ENCODE measurements around the gene LYSET. TPM values are rescaled to one million over a fixed set of nuclear protein-coding genes. Genes with fewer than 3 reads are reported as not detected.
"Not testable (repeated sequence)": the region's sequence is repeated elsewhere in the genome, so short reads cannot be mapped to it uniquely, and the experiment has no call there.

The LYSET gene
- total and polyA plus RNA-seq, 2 donors (not counting 3 experiments of a cell fraction or from before 2014, with no cell fraction given), result 14.3 to 18.4 TPM

DNA sequence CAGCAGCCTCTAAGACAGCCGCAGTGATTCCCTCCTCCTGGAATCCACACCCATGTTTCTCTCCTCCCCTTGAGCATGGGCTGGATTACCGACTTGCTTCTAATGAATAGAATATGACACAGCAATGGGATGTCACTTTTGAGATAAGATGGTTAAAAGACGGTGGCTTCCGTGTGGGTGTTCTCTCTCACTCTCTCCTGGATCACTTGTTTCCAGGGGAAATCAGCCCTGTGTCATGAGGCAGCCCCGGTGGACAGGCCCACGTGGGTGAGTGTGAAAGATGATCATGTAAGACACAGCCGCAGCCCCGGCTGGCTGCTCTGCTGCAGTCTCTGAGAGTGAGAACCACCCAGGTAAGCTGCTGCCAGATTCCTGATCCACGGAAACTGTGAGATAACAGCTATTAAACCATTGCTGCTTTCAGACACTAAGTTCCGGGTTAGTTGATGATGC, 11.1 kb upstream of the LYSET start:
- intact Hi-C loops (cut with micrococcal nuclease), result no loop called here

DNA sequence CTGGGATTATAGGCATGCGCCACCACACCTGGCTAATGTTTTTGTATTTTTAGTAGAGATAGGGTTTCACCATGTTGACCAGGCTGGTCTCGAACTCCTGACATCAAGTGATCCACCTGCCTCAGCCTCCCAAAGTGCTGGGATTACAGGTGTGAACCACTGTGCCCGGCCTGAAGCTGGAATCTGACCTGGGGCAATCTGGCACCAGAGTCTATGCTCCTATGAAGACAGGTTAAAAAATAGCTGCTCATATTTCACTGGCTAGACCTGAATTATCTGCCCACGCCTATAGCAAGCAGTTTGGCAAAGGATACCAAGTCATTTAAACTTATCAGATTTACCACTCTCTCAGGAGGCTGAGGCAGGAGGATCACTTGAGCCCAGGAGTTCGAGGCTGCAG, 10.4 kb upstream of the LYSET start:
- CTCF ChIA-PET, result interaction anchor here (1.0 to 3.4 kb wide), 6 partner anchors 10 to 223 kb away, joined by 3 to 13 read pairs (median 3); partner anchors contain the start of genes GON7, LYSET, MOAP1 and UBR7
- H3K9me3 ChIP-seq (replicated peaks; ENCODE audit: control insufficient read depth, insufficient read depth, low read length); H3K27ac ChIP-seq (ENCODE audit: insufficient read depth, low read depth, low read length); FAIRE-seq; H3K4me3 ChIP-seq (replicated peaks in 1 of 3; ENCODE audit: insufficient read depth in 1 of 3, low read depth in 1 of 3, low read length in 3 of 3); H3K9ac ChIP-seq (replicated peaks; ENCODE audit: extremely low read depth, insufficient read depth, low read length); DNase-seq (ENCODE audit: low read depth, low spot score); BruUV-seq (replicated peaks); H3K36me3 ChIP-seq (ENCODE audit: control insufficient read depth in 2 of 2, extremely low read depth in 1 of 2, insufficient read depth in 2 of 2, low read length in 2 of 2); H3K4me2 ChIP-seq (ENCODE audit: insufficient read depth, low read length); H2AFZ ChIP-seq (ENCODE audit: low read depth, low read length); H3K4me1 ChIP-seq (ENCODE audit: control insufficient read depth, extremely low read depth, insufficient read depth, low read length); H3K79me2 ChIP-seq (ENCODE audit: control insufficient read depth, insufficient read depth, low read length); dilution Hi-C loops (cut with MboI; ENCODE audit: extremely low pct_ligation_motif_present, low sequenced_read_pairs); POLR2A ChIA-PET; intact Hi-C loops (cut with micrococcal nuclease); H4K20me1 ChIP-seq (replicated peaks; ENCODE audit: control insufficient read depth, extremely low read depth, insufficient read depth, low read length); H3K9me1 ChIP-seq (replicated peaks; ENCODE audit: control insufficient read depth, extremely low read depth, insufficient read depth, low read length); H3K27me3 ChIP-seq (ENCODE audit: control insufficient read depth in 2 of 2, insufficient read depth in 2 of 2, low read length in 2 of 2): not testable (repeated sequence)

More for the DNA sequence above, 11.1 kb upstream of the LYSET start:
- Histone ChIP-seq H4K20me1 (replicated peaks; ENCODE audit: control insufficient read depth, extremely low read depth, insufficient read depth, low read length) (no peaks in the 10 kb centered on the region), H3K27ac (ENCODE audit: insufficient read depth, low read depth, low read length) (no peak overlapping the region), H3K9me3 (replicated peaks; ENCODE audit: control insufficient read depth, insufficient read depth, low read length) (no peaks in the 10 kb centered on the region), H3K4me3 (replicated peaks in 1 of 3; ENCODE audit: insufficient read depth in 1 of 3, low read depth in 1 of 3, low read length in 3 of 3) (no peak overlapping the region), H3K36me3 (ENCODE audit: control insufficient read depth in 2 of 2, extremely low read depth in 1 of 2, insufficient read depth in 2 of 2, low read length in 2 of 2) (no peaks in the 10 kb centered on the region), H3K9me1 (replicated peaks; ENCODE audit: control insufficient read depth, extremely low read depth, insufficient read depth, low read length) (no peaks in the 10 kb centered on the region), H3K9ac (replicated peaks; ENCODE audit: extremely low read depth, insufficient read depth, low read length) (no peak overlapping the region), H3K27me3 (ENCODE audit: control insufficient read depth in 2 of 2, insufficient read depth in 2 of 2, low read length in 2 of 2) (no peaks in the 10 kb centered on the region), H3K79me2 (ENCODE audit: control insufficient read depth, insufficient read depth, low read length) (no peaks in the 10 kb centered on the region), H3K4me1 (ENCODE audit: control insufficient read depth, extremely low read depth, insufficient read depth, low read length) (no peaks in the 10 kb centered on the region), H3K4me2 (ENCODE audit: insufficient read depth, low read length) (no peak overlapping the region), H2AFZ (ENCODE audit: low read depth, low read length) (no peak overlapping the region)
- ChIA-PET POLR2A (no interaction called here), CTCF (interaction anchor here (1.1 to 3.4 kb wide), 5 partner anchors 11 to 61 kb away, joined by 3 to 13 read pairs (median 3); partner anchors contain the start of genes LYSET and MOAP1)
- BruUV-seq (replicated peaks), result no TSS peak
- no peak for DNase-seq (ENCODE audit: low read depth, low spot score)
- dilution Hi-C loops (cut with MboI; ENCODE audit: extremely low pct_ligation_motif_present, low sequenced_read_pairs), result no loop called here
- TF ChIP-seq FOS (IDR thresholded peaks at IDR 0.05; ENCODE audit: borderline replicate concordance, insufficient read depth, low read length) (no peak), JUN (IDR thresholded peaks at IDR 0.05; ENCODE audit: borderline replicate concordance, insufficient read depth, insufficient read length, low read depth) (no peak), EZH2 (IDR thresholded peaks at IDR 0.05; ENCODE audit: borderline replicate concordance, low read depth, low read length, severe bottlenecking) (no peak), MYC (IDR thresholded peaks at IDR 0.05; ENCODE audit: low read depth, low read length) (no peak), GATA2 (IDR thresholded peaks at IDR 0.05; ENCODE audit: insufficient read depth, insufficient read length, low read depth, low read length) (no peak), POLR2AphosphoS5 (IDR thresholded peaks at IDR 0.05; ENCODE audit: insufficient read depth, low read depth, low read length) (no peak), POLR2A (IDR thresholded peaks at IDR 0.05; ENCODE audit: low read depth, low read length) (no peak)
- TF ChIP-seq, protein P1, sequence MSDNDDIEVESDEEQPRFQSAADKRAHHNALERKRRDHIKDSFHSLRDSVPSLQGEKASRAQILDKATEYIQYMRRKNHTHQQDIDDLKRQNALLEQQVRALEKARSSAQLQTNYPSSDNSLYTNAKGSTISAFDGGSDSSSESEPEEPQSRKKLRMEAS (IDR thresholded peaks at IDR 0.05; ENCODE audit: insufficient read depth, insufficient read length), result no peak
- TF ChIP-seq, protein P2, sequence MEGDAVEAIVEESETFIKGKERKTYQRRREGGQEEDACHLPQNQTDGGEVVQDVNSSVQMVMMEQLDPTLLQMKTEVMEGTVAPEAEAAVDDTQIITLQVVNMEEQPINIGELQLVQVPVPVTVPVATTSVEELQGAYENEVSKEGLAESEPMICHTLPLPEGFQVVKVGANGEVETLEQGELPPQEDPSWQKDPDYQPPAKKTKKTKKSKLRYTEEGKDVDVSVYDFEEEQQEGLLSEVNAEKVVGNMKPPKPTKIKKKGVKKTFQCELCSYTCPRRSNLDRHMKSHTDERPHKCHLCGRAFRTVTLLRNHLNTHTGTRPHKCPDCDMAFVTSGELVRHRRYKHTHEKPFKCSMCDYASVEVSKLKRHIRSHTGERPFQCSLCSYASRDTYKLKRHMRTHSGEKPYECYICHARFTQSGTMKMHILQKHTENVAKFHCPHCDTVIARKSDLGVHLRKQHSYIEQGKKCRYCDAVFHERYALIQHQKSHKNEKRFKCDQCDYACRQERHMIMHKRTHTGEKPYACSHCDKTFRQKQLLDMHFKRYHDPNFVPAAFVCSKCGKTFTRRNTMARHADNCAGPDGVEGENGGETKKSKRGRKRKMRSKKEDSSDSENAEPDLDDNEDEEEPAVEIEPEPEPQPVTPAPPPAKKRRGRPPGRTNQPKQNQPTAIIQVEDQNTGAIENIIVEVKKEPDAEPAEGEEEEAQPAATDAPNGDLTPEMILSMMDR (IDR thresholded peaks at IDR 0.05; ENCODE audit: extremely low read depth in 1 of 2, insufficient read depth in 1 of 2, low read depth in 1 of 2, low read length in 2 of 2), result no peak
- FAIRE-seq, result no peak
